Measurements from ENCODE around the gene CDK14.

- TF ChIP-seq CTCF (IDR thresholded peaks at IDR 0.05; ENCODE audit: low read length) = no peak
- no peak for TF ChIP-seq EZH2 (IDR thresholded peaks at IDR 0.05; ENCODE audit: borderline replicate concordance, low read length)
Observed at GRCh38 chr7:90771281-90771680, 175.2 kb downstream of the CDK14 start.
